ENCODE results near the gene LRP6. TPM values are rescaled to one million over a fixed set of nuclear protein-coding genes. Genes with fewer than 3 reads are reported as not detected.
A peak's percentile ranks its signal among the peaks of the same experiment; 100 is the strongest.
"Not testable (repeated sequence)": the region's sequence is repeated elsewhere in the genome, so short reads cannot be mapped to it uniquely, and the experiment has no call there.

The LRP6 gene
- total RNA-seq, 1 donor from 2014 or later: 40.9 TPM

GRCh38 chr12:12147111-12147510 lies 119.7 kb downstream of the LRP6 start:
- Mint-ChIP-seq H3K36me3 (ENCODE audit: low read depth, unreplicated experiment) (peaks cover 12% of the 10 kb centered on the region), H3K4me1 (ENCODE audit: low read depth, unreplicated experiment) (no peaks in the 10 kb centered on the region)
- H3K79me2 ChIP-seq (ENCODE audit: insufficient read depth, low read length): no peaks in the 10 kb centered on the region

GRCh38 chr12:12144531-12144930 lies 122.3 kb downstream of the LRP6 start:
- H3K9ac ChIP-seq (ENCODE audit: low read length); H3K27ac Mint-ChIP-seq (ENCODE audit: unreplicated experiment); H4K20me1 ChIP-seq (ENCODE audit: insufficient read depth, low read length); H3K36me3 ChIP-seq (ENCODE audit: insufficient read depth, low read length); DNase-seq (ENCODE audit: low read depth); H3K4me1 ChIP-seq (ENCODE audit: insufficient read depth, low read length); FAIRE-seq; H3K4me2 ChIP-seq (ENCODE audit: low read length); H3K36me3 Mint-ChIP-seq (ENCODE audit: low read depth, unreplicated experiment); H3K27ac ChIP-seq (ENCODE audit: low read depth, low read length); H3K79me2 ChIP-seq (ENCODE audit: insufficient read depth, low read length); H3K27me3 ChIP-seq (ENCODE audit: insufficient read depth, low read length); H3K9me3 ChIP-seq (ENCODE audit: insufficient read depth, low read depth, low read length); H3K4me3 Mint-ChIP-seq (ENCODE audit: unreplicated experiment); H3K9me3 Mint-ChIP-seq (ENCODE audit: unreplicated experiment); H3K4me1 Mint-ChIP-seq (ENCODE audit: low read depth, unreplicated experiment); H3K27me3 Mint-ChIP-seq (ENCODE audit: low read depth, unreplicated experiment); H2AFZ ChIP-seq (ENCODE audit: low read depth, low read length); H3K4me3 ChIP-seq (ENCODE audit: insufficient read depth, low read depth, low read length): not testable (repeated sequence)

More at GRCh38 chr12:12147111-12147510, 119.7 kb downstream of the LRP6 start:
- Histone ChIP-seq H3K4me3 (ENCODE audit: insufficient read depth, low read depth, low read length) (no peak overlapping the region), H3K27me3 (ENCODE audit: insufficient read depth, low read length) (no peaks in the 10 kb centered on the region), H3K27ac (ENCODE audit: low read depth, low read length) (no peak overlapping the region), H4K20me1 (ENCODE audit: insufficient read depth, low read length) (no peaks in the 10 kb centered on the region), H3K36me3 (ENCODE audit: insufficient read depth, low read length) (peaks cover 10% of the 10 kb centered on the region), H3K4me2 (ENCODE audit: low read length) (no peak overlapping the region), H3K9me3 (ENCODE audit: insufficient read depth, low read depth, low read length) (no peaks in the 10 kb centered on the region), H3K4me1 (ENCODE audit: insufficient read depth, low read length) (no peaks in the 10 kb centered on the region), H2AFZ (ENCODE audit: low read depth, low read length) (no peak overlapping the region), H3K9ac (ENCODE audit: low read length) (no peak overlapping the region)
- FAIRE-seq (no peak), DNase-seq (ENCODE audit: low read depth) (peak; percentile 6)
- H3K9me3 Mint-ChIP-seq (ENCODE audit: unreplicated experiment): no peaks in the 10 kb centered on the region
- no peak overlapping the region for H3K27ac Mint-ChIP-seq (ENCODE audit: unreplicated experiment)
- H3K4me3 Mint-ChIP-seq (ENCODE audit: unreplicated experiment): no peak overlapping the region
- no peak for TF ChIP-seq EZH2 (IDR thresholded peaks at IDR 0.05; ENCODE audit: insufficient read depth, low read length)
- no peak for TF ChIP-seq CTCF (IDR thresholded peaks at IDR 0.05; ENCODE audit: insufficient read depth, low read depth, low read length)
- no peaks in the 10 kb centered on the region for H3K27me3 Mint-ChIP-seq (ENCODE audit: low read depth, unreplicated experiment)

- H3K4me1 Mint-ChIP-seq (ENCODE audit: low read depth, unreplicated experiment): peaks cover 6% of the 10 kb centered on the region
- no peak overlapping the region for H2AFZ ChIP-seq (ENCODE audit: low read depth, low read length)
- peaks cover 2% of the 10 kb centered on the region for H3K36me3 ChIP-seq (ENCODE audit: insufficient read depth, low read length)
- no peak overlapping the region for H3K4me3 ChIP-seq (ENCODE audit: insufficient read depth, low read depth, low read length)
- TF ChIP-seq CTCF (IDR thresholded peaks at IDR 0.05; ENCODE audit: insufficient read depth, low read depth, low read length) (no peak), EZH2 (IDR thresholded peaks at IDR 0.05; ENCODE audit: insufficient read depth, low read length) (no peak)
- DNase-seq (ENCODE audit: low read depth) (no peak), FAIRE-seq (no peak)
- peaks cover 6% of the 10 kb centered on the region for H3K36me3 Mint-ChIP-seq (ENCODE audit: low read depth, unreplicated experiment)
- H3K27me3 Mint-ChIP-seq (ENCODE audit: low read depth, unreplicated experiment): no peaks in the 10 kb centered on the region
- H3K27me3 ChIP-seq (ENCODE audit: insufficient read depth, low read length): no peaks in the 10 kb centered on the region
- no peak overlapping the region for H3K4me3 Mint-ChIP-seq (ENCODE audit: unreplicated experiment)
- no peaks in the 10 kb centered on the region for H3K9me3 ChIP-seq (ENCODE audit: insufficient read depth, low read depth, low read length)
- H3K9ac ChIP-seq (ENCODE audit: low read length): no peak overlapping the region
- H3K79me2 ChIP-seq (ENCODE audit: insufficient read depth, low read length): no peaks in the 10 kb centered on the region
- no peak overlapping the region for H3K4me2 ChIP-seq (ENCODE audit: low read length)
- H3K9me3 Mint-ChIP-seq (ENCODE audit: unreplicated experiment): no peaks in the 10 kb centered on the region
- no peaks in the 10 kb centered on the region for H4K20me1 ChIP-seq (ENCODE audit: insufficient read depth, low read length)
- H3K27ac ChIP-seq (ENCODE audit: low read depth, low read length): no peak overlapping the region
- H3K27ac Mint-ChIP-seq (ENCODE audit: unreplicated experiment): no peak overlapping the region
- H3K4me1 ChIP-seq (ENCODE audit: insufficient read depth, low read length): no peaks in the 10 kb centered on the region
Measured at GRCh38 chr12:12141000-12141399, 125.8 kb downstream of the LRP6 start.

All from astrocyte (in vitro differentiated cells and primary cell).